Skin of body (tissue), 2 donors: ENCODE data around the gene SCGB3A2. TPM values are rescaled to one million over a fixed set of nuclear protein-coding genes. Genes with fewer than 3 reads are reported as not detected.
A peak's percentile ranks its signal among the peaks of the same experiment; 100 is the strongest.

Experiments
- DNase-seq: peaks from one replicate; lab custom pipeline; 2025; lab: John Stamatoyannopoulos, UW
- total RNA-seq: library from RNA; depleted of rRNA; stranded (reverse); fragments of >200 nt; gene quantifications from one replicate; pipeline ENCODE4 v1.2.3, GENCODE V29; 2014

Gene SCGB3A2, protein sequence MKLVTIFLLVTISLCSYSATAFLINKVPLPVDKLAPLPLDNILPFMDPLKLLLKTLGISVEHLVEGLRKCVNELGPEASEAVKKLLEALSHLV
- not detected for total RNA-seq

DNA sequence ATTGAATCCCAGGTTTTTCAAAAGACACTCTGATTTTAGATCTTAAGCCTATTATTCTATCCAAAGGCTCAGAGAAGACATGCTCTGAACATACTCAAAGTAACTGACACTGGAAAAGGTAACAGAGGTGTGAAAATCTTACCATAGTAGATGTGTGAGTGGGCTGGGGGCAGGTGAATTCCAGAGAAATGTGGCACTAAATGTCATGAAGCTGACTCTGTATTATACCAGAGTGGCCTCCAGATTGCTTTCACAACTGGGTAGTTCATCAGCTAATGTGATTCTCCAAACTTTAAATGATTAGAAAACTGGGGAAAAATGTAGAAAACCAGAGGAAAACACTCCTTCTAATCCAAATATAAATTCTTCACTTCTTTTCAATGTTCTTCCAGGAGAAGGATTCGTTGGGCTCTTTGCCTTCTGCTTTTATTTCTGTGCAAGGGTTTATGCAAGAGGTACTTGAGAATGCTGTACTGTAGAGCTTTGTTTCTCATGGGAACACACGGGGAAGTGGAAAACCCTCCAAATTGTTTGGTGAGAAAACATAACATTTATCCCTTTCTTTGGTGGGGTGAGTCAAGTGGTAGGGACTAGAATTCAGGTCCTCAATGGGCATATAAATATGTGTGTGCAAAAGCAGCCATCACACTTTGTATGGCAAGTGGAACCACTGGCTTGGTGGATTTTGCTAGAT, at the start of gene SCGB3A2:
Gene SCGB3A2, plus strand, starts transcription at position 646 of the 694 bp plus-strand sequence. CDS start 93 bp downstream, outside the sequence.
- no peak for DNase-seq

DNA sequence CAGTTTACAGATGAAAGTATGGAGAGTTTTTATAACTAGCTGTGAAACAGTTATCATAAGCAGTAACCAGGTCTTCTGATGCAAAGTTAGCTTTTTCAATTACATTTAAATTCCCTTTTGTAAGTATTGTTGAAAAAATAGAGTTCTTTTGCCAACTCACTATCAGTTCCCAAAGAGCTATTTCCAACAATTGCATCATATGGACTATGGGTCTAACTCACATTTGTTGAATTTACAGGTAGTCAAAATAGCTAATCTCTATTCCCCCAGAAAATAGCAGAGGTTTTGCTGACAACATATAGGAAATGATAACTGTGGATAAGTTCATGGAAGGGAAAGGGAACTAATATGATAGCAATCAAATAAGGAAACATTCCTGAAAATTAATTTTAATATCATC, 48.5 kb upstream of the SCGB3A2 start:
- no peak for DNase-seq

DNA sequence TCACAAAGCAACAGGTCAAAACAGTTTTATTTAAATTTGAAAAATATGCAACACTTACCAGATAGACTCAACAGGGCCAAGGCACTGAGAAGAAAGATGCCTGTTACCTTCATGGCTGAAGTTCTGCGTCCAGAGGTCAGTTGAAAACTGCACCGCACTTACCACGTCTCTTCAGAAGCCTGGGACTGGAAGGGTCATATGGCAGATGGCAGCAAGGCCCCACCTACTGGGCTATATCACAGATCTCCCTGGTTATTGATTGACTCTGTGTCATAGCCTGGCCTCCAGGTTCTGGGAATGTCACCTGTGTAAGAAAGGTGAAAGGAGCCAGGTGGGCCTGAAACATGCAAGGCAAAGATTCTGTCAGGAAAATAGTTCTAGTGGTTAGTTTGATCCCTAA, 47.0 kb upstream of the SCGB3A2 start, which contains the start of gene SPINK1:
Gene SPINK1, minus strand, starts transcription at position 207 of the 400 bp plus-strand sequence. Its CDS starts 94 bp downstream, at position 113.
- no peak for DNase-seq

DNA sequence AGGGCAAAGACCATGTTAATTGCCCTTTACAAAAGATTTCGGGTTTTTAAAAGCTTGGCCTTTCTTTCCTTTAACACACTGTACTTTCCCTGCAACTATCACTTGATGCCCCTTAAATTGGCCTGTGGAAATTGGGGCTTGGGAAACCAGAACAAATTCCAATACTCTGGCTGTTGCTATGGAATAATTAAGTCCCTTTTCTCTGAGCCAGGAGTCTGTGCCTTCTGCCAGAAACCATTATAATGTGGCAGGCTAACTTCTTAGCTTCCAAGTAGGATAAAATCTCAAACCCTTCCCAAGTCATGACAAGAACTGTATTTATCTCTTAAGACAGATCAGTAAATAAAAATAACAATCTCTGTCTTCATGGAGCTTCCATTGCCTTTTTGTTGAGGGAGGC, 46.0 kb upstream of the SCGB3A2 start:
- no peak for DNase-seq

DNA sequence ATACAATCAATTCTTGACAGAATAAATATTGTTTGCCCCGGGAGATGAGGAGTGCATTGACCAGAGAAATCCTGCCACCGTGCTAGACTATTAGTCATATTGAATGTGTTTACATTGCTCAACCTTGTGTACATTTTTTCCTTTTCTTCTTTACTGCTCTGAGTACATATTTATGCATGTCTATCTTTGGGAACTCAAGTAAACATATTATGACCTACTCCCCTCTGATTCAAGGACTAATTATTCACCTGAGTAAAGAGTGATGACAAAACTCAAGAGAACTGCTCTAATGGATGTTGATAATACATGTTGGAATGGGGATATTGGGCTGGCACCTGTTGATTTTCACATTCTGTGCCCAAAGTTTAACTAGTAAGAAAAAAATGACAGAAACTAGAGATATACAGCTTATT, 43.1 kb upstream of the SCGB3A2 start:
- no peak for DNase-seq

DNA sequence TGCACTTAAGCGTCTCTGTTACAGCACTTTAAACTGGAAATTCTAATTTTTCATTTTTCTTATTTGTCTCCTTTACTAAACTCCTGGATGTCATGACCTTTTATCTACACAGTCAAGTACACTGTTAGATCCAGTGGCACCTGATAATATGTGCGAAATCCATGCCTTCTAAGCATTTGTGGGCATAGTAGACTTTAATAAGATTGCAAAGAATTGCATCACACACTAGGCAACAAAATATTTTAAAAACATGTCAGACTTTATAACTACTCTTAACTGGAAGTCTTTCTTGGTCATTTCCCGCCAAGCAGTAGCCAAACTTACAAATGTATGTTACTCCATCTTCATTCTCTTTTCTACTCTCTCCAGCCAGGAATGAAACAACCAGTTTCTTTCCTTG, 42.1 kb upstream of the SCGB3A2 start:
- no peak for DNase-seq

DNA sequence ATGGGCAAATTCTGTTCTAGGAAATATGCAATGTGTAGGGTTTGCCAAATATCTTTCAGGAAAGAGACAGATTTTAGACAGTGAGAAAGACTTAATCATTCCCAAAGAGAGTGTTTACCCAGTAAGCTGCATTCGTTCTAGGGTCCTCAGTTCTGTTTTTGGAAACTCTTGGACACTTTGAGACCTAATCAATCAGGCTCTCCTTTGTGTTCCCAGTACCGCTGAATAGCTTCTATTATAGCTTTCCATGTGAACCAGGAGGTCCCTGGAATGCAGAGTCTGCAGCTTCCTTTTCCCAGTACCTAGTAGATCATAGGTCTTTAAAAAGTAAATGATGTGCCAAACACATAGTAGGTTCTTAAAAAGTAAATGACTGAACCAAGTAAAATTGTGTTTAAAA, 35.6 kb upstream of the SCGB3A2 start:
- no peak for DNase-seq

DNA sequence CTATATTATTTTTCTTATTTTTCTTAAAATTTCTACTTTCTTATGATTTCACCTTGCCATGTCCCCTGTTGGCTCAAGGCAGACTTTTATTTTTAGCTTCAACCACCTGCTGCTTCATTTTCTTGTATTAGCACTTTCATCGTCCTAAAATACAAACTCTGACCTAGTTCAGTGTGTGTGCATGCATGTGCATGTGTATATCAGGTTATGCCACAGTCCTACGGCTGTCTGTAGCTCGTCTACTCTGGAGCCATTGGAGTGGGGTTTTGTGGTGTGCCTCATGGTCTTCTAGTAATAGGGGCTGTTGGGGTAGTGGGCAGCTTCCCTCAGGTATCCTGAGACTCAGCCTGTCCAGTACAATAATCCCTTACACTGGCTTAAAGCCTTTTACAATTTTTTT, 33.7 kb upstream of the SCGB3A2 start:
- DNase-seq, result no peak

DNA sequence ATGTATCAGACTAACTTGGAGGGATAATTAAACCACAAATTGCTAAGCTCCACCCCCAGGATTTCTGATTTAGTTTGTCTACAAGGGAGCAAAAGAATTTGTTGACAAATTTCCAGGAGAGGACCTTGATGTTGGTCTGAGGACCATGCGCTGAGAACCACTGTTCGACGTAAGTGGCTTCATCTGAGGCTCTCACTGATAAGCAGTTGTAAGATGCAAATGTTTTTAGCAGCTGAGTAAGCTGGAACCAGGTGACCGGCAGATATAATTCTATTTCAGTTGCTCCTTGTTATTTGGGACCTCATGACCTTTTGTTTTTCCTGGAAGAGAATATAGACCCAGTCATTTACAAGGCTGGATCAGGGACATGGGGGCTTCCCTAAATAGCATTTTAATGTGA, 32.9 kb upstream of the SCGB3A2 start:
- no peak for DNase-seq

DNA sequence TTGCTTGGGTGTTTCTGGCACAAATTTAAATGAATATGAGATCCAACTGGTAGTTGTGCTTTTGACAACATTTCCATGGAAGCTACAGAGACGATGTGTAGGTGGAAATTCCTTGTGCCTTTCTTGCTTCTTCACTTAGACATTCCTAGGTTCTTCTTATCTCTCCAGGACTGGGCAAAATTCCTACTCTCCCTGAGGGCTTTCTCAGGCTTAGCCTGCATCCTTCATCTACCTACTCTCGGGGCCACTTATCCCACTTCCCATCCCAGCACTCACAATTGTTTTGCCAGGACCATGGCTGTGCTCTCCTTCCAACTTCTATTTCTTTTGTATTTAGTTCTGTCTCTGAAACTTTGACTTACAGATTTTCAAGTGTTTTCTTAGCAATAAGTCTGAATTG, 29.3 kb upstream of the SCGB3A2 start:
- no peak for DNase-seq

DNA sequence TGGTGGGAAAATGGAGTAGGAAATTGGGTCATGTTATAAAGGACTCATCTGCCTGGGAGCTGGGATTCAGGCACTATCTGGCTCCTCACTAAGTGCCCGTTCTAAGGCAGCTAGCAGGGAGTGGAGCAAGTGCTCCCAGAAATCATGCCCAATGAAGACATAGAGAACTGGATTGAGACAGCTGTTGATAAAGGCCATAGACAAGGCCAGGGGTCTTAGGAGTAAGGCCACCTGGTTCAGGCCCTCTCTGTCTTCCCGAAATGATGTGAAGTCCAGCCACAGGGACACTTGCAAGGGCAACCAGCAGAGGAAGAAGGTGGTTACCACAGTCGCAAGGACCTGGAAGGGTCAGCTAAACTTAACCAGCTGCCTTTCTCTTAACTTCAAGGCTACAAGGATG, 26.9 kb upstream of the SCGB3A2 start:
- no peak for DNase-seq

DNA sequence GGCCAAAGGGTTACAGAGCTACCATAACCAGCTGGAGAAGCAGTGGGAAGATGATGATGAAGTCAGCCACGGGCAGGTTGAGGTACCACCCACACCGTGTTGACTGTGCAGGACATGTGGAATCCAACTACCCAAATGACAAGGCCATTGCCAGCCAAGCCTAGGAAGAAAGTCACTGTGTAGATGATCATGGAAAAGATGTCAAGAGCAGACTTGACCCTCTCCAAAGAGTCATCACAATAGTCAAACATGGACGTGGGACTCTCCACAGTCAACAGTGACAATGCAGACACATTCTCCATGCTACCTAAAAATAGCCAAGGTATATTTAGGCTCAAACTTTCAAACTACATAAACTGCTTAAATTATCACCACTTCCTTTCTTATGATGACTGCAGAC, 26.1 kb upstream of the SCGB3A2 start:
- DNase-seq, result no peak

DNA sequence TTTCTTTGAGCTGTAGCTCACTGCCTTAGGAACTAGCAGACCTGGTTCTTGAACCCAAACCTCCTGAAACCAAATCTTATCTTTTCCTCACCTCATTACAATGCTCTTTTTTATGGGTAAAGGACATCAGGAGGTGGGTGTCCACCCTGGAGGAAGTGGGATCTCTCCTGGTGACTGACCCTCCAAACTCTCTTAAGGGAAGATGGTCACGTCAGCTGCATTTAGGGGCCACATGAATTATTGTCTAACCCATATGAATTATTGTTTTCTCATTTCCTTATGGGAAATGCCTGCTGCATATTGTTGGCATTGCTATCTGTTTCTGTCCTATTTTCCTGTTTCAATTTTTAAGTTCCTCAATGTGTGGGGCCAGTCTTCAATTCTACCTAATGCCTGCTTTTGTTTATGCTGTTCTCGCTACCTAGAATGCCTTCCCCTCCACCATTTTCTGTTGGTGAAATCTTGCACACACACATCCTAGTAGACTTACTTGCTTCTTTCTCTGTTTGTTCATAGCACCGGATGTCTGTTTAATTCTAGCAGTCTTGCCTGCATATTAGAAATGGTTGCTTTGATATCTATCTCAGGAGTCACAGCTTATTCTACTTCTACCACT, 25.0 kb upstream of the SCGB3A2 start:
- DNase-seq, result no peak

DNA sequence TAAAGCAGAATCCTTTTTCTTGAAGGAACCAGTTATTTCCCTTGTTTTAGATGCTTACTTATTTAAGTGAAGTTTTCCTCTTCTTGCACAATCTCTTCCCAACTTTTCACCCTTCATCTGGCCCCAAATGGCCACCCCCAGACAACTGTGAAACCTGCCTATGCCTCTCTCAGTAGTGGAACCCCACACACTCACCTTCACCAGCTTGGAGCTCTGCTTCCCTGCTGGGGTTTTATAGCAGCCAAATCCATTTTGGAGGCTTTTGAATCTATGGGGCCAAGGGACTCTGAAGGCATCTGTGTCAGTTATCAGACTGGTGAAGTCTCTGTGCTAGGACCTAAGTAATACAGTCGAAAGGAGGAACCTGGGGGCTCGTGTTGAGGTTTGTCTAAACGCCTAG, 24.2 kb upstream of the SCGB3A2 start:
- DNase-seq, result no peak

DNA sequence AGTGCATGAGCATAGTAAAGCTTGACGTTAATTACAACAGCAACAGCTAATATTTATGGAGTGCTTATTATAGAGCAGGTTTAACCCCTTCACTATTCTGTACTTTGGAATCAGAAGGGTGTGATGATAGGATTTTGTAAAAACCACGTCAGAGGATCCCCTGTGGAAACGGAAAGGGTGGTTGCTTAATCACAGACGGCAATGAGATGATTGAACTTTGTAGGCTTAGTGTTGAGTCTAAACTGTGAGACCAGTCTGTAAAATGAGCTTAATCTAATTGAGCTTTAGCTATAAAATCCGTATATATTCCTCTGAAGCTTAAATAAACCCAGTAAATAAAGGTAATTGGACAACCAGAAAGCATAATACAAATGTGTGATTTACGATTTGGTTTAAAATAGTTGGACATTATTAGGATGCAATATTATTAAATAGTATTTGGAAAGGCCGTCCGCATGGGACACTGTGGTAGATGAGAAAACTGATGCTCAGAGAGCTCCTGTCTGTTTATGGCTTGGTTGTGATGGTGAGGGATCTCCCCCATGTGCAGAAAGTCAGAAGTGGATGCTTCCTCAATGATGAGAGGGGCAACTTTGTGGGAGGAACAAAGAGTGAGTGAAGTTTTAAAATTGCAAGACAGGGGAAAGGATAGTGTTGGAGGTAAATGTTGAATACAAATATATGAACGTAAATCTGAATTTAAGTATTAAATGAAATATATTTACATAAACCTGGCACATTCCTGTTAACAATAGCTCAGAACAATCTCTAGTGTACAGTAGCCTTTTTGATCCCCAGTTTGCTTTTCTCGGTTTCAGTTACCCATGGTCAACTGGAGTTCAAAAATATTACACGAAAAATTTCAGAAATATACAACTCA, 23.4 kb upstream of the SCGB3A2 start:
- DNase-seq, result no peak

DNA sequence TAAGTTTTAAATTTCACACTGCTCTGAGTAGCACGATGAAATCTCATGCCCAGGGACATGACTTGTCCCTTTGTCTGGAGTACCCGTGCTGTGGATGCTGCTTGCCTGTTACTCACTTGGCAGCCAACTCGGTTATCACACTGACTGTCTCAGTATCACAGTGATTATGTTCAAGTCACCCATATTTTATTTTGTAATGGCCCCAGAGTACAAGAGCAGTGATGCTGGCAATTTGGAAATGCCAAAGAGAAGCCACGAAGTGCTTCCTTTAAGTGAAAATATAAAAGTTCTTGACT, 22.8 kb upstream of the SCGB3A2 start:
- DNase-seq, result no peak

DNA sequence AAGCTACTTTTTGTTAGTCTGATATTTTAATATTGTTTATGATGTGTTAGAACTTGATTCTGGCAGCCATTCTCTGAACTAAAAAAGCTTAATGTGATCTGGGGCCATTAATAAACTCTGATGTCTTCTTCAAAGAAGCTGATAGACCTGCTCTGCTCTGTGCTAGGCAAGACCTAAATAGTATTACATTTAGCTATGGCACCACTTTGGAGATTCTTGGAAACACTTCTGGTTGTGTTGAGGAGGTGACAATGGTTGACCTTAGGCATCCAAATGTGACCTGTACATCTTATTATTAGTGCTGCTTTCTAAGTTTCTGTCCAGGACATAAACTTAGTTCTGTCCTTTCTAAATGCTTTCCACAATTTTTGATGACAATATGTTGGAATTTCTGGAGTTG, 21.7 kb upstream of the SCGB3A2 start:
- DNase-seq, result no peak

DNA sequence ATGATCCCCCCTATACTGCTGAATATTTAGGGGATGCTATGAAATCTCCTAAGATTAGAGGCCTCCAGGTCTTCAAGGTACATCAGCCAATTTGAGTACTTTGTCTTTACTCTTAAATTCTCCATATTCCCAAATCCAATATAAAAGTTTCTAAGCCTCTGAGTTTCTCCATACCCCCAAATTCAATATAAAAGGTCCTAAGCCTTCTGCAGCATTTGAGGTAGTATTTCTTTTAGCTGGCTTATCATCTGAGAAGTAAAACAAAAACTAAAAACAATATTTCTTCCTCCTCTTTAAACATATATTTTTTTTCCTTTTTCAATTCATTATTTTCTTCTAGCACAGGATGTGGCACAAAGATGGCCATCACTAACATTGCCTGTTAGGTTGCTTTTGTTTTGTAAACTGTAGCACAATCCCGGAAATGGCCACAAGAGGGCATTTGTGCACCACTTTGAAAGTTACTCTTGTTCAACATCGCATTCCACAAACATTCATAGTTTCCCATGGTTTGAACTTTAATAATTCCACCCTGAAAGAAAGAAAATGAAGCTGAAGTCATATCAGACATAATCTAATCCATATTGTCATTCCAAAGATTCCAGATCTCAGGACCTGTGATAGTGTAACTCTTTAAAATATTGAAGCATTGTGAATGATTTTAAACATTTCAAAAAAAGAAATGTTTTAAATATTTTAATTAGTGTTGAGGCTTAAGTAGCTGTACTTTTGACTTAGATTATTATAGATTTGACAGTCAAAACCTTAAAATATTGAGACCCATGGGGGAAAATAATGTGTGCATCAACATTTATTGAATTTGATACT, 21.0 kb upstream of the SCGB3A2 start:
- peak; percentile 39 for DNase-seq

DNA sequence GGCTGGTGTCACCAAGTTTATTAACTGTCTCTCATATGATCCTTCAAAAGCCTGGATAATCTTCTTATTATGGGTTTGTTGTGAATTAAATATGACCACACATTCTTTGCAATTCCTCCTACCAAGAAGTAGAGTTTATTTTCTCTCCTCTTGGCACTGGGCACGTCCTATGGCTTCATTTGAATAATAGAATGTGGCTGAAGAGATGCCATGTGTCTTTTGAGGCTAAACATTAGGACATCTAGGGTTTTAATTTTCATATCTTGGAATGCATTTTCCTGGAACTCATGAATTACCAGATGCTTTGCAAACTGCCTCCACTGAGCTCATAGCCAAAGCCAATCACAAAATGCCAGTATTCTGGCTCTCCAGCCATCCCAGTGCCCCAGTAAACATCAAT, 19.9 kb upstream of the SCGB3A2 start:
- DNase-seq, result no peak

DNA sequence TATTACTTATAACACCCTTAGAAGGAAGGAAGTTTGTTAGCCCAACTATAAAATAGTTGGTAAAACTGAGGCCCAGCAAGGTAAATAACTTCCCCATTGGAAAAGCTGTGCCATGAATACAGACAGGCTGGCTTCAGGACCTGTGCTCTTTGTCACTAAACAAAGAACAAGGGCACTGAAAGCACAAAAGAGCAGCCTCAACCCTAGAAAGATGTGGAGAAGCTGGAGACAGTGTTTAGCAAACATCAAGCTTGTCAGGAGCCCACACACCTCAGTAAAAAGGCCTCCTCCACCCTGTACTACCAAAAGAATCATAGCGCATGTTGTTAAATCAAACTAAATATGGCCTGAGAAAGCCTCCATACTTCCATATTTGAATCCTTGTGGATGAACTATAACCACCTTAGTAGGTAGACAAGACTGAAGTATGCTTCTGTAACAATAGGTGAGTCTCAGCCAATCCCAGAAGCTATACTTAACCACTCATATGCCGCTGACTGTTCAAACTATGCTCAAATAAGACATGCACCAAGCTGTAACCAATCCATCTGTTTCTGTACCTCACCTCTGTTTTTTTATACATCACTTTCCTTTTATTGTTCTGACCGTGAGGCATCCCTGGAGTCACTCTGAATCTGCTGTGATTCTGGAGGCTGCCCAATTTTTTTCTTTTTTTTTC, 18.4 kb upstream of the SCGB3A2 start:
- no peak for DNase-seq

DNA sequence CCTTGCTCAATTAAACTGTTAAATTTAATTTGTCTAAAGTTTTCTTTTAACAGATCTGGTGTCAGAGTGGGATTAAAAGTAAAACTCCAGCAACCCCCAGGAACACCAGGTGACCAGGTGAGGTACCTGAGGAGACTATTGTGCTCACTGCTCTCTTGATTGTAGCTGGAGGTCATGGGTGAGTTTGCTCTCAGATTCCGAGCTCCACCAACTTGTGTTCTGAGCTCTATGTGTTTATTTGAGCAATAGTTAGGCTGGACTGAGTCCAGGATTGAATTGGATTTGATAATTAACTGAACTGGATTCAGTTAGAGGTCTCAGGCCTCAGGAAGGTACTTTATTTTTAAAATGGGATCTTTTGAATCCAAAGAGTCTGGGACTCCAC, 17.9 kb upstream of the SCGB3A2 start:
- DNase-seq, result no peak
